Cerebellar nuclear complex (tissue), 1 donor: Measurements from ENCODE around the gene RBPJ.
"Not testable (repeated sequence)": the region's sequence is repeated elsewhere in the genome, so short reads cannot be mapped to it uniquely, and the experiment has no call there.

Experiments
- DNase-seq, 2 experiments: peaks; one replicate each; lab custom pipeline; 2025; lab: John Stamatoyannopoulos, UW

RBPJ gene

DNA sequence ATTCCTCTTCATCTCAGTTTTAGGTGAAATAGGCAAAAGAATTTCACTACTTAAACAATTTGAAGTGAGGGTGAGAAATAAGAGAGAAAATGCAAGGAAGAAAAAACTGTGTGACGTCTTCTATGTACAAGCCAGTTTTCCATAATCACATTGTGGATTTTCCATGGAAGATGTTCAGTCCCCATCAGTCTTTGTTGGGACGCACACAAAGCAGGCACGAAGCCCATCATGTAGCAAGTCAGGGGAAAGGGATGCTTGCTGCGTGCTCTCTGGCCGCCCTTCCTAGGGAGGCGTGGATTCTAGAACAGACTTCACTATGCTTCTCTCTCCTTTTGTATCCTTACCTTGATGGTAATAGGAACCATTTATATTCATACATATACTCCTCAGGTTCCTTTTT, 54.7 kb downstream of the RBPJ start:
- DNase-seq: no peak

DNA sequence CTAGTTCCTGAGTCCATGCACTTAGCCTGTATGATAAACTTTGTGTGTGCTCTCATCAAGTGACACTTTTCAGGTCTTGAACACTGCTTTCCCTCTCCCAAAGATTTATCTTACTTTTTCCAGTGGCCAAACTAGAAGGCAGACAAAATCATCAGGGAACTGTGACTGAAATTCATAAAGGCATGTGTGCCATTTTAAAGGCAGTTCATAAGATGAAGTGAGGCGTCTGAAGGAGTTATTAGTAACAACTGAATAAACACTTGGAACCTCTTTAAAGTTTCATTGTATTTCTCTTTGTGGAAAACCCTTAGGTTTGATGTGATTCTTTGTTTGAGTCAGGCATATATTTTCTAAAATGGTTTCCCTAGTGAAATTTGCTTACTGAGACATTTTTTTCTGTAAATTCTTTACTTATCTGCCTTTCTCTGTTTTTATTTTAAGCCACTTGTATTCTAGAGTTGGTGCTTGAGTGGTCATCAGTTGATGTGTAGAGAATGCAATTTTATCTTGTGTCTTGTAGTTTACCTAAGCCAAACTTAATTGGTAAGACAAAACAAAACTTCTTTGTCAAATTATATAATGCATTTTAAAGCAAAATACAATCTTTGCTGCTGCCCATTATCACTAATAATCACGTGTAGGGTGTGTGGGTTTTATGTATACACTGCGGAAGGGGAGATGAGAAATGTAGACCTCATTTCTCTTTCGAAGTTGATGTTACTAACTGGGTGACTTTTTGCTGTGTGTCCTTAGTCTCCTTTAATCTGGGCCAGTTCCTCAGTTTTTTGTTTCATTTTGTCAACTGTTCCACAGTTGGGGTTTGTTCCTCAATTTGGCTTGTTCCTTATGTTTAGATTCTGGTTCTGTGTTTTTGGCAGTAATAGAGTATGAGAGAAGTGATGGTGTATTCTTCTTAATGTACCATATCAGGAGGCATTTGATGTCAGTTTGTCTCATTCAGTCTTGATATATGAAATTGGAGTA, 56.8 kb downstream of the RBPJ start:
- no peak for DNase-seq

DNA sequence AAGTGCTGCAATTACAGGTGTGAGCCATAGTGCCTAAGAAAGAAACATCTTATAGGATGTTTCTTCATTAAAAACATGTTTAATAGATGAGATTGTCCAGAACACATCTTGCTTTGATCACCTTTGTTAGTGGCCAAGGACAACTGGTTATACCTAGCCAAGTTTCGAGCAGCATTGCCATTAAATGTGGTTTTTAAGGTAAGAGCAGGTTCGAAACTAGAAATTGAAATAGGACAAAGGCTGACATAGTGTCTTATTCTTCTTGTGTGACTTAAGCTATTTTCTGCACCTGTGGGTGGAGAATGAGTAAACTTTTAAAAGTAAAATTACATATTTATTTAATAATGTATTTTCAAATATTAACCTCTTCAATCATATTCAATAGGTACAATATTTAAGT, 59.0 kb downstream of the RBPJ start:
- DNase-seq: no peak

DNA sequence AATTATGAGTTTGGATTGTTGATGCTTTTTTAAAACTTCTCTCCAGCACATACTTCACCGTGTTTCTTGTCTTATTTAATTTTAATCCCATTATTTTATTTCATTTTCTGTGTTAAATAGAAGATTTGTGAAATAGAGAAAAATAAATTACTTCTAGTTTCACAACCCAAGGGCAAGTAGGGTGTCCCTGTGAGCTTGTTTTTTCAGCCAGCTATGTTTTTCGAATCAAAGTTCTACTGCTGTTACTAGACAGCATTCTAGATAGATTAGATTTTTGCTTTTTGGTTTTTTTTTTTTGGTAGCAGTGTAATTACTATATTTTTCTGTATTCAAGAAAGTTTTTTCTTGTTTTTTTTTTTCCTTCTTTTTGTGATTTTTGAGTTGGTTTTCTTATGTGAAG, 59.9 kb downstream of the RBPJ start:
- DNase-seq: no peak

DNA sequence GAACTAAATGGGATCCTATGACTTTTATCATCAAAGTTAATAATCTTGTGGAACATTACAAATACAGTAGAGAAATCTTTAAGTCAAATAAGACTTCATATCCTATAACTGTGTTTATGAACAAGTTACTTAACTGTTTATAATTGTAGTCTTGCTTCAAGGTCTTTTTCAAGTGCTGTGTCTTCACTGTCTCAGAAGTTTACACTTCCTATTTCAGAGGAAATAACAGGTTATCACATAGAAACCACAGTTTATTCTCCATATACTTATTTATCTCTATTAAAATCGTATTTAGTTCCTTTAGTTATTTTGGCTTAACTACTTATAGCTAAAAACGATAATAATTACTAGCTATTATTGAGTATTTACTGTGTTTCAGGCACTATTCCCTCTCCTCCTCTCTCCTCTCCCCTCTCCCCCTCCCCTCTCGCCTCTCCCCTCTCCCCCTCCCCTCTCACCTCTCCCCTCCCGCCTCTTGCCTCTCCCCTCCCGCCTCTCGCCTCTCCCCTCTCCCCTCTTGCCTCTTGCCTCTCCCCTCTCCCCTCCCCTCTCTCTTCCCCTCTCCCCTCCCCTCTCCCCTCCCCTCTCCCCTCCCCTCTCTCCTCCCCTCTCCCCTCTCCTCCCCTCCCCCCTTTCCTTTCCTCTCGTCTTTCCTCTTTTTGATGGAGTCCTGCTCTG, 63.7 kb downstream of the RBPJ start:
- no peak for DNase-seq

DNA sequence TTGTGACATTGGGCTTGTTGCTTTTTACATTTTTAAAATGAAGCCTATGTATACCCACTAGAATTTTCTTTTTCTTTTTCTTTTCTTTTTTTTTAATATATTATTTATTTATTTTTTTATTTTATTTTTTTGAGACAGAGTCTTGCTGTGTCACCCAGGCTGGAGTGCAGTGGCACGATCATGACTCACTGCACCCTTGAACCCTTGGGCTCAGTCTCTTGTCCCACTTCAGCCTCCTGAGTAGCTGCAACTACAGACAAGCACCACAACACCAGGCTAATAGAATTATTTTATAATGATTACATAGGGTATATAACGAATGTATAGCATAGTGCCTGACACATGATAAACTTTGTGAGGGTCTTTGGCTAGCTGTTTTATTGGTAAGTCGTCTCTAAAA, 64.9 kb downstream of the RBPJ start:
- no peak for DNase-seq

DNA sequence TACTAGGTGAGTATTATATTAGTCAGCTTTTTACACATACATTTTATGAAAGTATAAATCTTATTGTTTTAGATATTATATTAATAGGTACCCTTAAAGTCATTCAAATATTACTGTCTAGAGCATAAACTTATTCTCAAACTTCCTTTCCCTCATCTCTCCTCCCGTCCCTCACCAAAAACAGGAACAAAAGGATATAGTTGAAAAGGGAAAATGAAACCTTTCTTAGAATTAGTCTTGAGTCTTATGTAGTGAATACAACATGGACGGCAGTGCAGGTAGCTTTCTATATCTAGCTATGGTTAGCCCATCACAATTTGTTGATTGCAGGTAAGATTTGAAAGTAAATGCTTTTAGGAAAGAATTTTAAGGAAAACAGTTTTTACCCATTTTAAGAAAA, 65.6 kb downstream of the RBPJ start:
- DNase-seq: no peak

DNA sequence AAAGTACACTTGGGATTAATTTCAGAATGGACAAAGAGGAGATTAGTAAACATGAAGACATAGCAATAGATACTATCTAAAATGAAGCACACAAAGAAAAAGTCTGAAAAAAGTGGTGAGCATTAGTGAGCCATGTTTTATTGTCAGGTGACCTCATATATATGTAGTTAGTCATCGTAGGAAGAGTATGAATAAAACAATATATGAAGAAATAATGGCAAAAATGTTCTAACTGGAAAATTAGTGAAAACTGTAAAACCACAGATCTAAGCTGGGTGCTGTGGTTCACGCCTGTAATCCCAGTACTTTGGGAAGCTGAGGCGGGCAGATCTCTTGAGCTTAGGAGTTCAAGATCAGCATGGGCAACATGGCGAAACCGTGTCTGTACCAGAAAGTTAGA, 67.9 kb downstream of the RBPJ start:
- no peak for DNase-seq

DNA sequence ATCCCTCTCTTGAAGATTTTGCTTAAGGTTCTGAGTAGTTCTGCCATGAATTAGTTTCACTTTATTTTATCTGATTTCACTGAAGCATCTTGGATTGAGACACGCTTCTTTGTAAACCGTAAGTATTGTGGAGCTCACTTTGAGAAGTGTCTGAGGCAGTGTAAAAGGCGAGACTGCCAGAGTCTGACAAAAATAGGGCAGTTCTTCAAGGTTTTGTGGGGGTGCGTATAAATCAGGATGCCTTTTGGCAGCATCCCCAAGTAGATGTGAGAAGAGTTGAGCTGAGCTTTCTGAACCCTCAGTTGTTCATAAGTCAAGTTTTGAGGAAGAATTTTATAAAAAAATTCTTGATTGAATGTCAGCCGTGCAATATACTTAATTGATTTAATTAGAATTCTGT, 76.3 kb downstream of the RBPJ start:
- DNase-seq: no peak

DNA sequence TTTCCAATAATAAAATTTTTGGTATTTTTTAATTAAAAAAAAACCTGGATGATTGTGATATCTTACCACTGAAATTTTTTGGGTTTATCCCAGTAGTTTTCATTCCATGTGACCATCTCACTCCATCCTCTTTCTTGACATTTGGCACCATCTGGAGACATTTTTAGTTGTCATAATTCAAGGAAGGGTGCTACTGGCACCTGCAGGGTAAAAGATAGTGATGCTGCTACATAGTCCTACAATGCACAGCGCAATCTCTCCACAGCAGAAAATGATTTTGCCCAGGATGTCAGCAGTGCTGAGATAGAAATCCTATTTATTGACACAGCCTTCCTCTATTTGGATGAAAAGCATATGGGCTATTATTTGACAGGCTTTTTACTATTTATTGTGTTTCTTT, 79.3 kb downstream of the RBPJ start:
- DNase-seq: no peak

DNA sequence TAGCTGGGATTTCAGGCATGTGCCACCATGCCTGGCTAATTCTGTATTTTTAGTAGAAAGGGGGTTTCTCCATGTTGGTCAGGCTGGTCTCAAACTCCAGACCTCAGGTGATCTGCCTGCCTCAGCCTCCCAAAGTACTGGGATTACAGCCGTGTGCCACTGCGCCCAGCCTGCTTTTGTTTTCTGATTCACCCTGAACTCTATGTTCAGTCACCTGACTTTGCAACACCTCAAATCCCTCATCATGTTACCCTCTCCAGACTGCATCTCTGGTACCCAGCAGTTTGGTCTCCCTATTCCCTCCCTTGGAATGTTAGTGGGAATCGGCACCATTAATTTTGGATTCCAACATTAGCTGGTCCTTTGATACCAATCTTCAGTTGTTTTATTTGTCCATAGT, 81.2 kb downstream of the RBPJ start:
- not testable (repeated sequence) for DNase-seq

DNA sequence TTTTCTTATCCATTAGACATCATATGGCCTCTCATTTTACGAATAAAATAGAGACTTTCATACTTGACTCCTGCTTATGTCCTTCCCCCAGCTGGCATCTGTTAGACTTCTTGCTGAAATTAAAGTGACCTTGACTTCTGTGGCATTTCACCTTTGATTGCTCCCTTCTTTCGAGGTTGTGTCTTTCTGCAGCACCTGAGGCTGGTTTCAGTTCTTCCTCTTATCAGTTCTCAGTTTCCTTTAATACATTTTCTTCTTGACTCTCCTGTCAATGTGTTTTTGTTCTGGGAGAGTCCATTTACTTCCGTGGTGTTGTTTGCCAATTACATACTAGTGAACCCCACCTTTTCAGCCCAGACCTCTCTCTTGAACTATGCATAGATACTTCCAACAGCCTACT, 81.6 kb downstream of the RBPJ start:
- no peak for DNase-seq

DNA sequence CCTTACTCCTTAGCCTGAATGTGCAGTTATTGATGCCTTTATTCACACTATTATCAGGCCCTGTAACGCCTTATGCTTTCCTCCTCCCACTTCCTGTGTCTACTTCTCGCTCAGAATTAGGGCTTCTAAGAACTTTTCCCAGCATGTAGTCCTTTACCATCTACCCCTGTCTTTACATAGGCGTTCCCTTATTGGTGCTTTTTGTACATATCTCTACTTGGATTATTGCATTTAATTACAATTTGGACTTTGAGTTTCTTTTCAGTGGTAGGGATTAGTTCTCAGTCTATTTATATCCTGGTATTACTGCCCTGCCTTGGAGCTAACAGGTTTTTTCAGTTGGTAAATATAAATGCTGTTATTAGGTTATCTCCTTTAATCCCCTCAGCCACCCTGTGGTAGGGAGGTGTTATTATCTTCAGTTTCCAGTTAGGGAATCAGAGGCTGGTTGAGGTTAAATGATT, 84.0 kb downstream of the RBPJ start:
- DNase-seq: no peak

DNA sequence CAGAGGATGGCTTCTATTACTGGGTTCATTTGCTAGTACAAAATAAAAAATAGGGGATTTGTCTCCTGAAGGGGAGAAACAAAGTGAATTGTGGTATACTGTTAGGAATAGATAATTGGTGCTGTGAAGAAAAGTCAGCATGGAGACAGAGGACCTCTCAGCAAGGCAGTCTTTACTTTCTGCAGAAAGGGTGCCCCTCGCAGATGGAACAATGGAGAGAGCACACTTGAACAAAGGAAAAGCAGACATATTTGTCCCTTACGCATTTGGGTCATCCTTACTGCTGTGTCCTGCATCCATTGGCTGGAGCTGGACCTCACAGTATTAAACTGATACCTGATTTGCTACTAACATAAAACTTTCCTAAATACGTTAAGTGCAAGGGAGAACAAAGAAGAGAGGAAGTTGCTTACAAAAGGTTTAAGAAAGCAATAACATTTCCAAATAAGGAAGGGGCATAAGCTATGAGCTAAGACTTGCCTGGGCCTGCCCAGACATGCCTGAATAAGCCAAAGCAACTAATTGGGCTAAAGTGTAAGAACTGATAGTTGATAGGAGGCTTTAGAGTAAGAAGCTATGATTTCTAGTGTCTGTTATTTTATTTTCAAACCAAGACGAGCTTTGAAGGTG, 85.6 kb downstream of the RBPJ start:
- DNase-seq: no peak

DNA sequence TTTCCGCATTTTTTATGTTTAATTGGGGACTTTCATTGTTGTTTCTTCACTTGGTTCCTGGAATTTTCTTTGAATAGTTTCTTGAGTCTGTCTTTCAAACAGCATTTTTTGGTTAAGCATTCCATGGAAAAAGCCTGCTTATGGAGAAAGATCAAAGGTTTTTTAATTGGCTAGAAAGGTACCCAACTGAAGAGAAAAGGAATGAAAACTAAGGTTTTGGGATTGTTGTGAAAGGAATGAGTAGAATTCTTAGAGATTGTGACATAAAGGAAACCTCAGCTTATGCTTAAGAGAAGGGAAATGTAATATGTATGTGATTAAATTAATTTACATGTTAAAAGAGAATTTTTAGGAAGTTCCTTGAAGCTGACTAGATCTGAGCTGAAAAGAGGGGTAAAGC, 86.7 kb downstream of the RBPJ start:
- no peak for DNase-seq

DNA sequence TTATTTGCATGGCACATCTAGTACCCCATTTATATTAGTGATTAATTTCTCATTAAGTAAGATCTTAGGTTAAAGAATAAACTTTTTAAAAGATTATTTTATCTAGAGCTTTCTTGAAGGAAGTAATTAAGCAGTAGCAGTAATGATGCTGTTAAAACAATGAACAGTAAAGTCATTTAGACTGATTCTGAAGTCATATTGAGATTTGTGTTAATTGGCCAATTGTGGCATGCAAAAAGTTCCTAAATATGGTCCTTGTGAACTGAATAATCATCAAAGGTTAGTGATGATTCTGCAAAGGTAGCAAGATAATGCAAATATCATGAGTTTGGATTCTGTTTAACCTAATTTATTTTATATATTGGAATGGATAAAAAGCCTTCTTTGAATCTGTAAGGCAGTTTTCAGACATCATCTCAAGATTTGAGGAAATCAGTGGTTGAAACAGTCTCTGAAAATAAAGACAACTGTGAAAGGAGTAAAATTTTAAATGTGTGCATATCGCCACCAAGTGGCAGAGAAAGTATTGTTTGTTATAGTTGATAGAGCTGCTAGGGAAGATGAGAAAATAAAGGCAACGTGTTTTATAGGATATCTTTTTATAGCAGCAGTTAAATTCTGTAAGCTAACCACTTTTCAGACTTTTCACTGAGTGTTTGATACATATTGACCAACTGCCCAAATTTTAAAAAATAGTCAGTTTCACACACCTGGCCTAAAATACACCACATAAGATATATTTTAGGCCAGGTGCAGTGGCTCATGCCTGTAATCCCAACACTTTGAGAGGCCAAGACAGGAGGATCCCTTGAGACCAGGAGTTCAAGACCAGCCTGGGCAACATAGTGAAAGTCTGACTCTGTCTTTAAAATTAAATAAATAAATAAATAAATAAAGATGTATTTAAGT, 89.8 kb downstream of the RBPJ start:
- peak in 1 of 2 experiments; percentile 3 for DNase-seq

DNA sequence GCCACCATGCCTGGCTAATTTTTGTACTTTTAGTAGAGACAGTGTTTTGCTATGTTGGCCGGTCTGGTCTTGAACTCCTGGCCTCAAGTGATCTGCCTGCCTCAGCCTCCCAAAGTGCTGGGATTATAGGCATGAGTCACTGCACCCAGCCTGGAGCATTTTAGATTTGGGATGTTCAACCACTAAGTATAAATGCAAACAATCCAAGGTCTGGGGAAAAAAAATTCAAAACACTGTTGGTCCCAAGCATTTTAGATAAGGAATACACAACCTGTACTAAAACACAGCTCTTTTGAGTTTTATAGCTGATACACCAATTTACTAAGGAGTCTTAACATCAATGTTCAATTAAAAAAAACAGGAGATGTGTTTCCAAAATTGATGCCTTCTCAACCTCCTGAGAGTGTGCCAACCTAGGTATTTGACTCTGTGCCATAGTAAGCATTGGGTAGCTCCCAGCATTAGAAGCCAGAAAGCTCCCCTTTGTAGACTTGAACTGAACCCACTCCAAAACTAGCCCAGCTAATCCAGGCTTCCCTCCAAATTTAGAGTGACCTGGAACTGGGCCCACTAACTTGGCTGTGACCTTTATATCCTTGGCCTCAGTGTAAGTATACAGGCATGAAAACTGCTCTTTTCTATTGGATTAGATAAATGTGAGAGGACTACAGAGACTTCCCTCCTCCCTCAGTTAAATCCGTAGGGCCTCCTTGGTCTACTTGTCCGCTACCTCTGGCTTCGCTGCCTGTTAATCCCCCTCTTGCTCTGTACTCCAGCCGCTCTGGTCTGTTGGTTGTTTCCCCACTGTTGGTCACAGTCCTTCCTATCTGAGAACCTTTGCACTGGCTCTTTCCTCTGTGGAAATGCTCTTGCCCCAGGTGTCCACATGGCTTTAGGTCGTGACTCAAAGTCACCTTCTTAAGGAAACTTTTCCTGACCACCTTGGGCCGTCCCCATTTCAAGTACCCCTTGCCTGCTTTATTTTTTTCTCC, 91.9 kb downstream of the RBPJ start:
- DNase-seq: no peak

DNA sequence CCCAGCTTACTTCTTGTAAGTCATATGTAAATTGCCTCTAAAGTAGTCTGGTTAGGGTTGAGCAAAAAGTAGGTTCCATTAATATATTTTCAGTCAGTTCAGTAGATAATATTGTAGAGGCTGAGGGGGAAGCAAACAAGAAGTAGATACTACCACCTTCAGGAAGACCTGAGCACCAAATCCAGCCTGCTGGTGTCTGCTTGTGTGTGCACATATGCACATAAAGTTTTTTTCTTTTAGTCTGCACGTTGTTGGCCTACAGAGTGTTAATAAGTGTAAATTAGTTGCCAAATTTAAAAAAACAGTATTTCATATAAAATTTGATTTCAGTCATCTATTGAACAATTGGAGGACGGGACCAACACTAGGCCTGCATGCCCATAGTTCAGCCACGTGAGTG, 92.8 kb downstream of the RBPJ start:
- DNase-seq: no peak

DNA sequence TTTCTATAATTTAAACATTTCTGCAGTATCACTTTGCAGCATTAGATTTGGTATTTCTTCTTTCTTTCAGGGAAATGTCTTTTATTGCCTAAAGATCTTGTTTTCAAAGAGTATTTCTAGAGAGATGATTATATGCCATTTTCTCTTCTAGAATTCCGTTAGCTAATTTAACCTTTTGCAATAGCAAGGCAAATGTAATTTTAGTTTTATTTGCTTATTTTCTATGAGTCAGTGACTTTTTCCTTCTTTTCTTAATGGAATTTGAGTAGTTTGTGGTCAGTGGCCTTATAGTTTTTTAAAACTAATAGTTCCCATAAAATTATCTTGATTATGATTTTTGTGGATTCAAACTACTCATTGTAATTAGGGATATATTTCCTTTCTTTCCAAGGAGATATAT, 97.3 kb downstream of the RBPJ start:
- no peak for DNase-seq

DNA sequence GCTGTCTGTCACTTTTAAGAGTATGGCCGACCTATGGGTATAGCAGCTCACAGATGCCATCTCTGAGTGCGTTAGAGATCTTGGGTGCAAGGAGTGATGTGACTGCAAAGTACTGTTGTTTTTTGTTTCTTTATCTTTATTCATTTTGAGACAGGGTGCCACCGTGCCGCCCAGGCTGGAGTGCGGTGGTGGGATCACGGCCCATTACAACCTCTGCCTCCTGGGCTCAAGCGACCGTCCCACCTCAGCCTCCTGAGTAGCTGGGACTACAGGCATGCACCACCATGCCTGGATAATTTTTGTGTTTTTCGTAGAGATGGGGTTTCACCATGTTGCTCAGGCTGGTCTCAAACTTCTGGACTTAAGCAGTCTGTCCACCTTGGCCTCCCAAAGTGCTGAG, 98.0 kb downstream of the RBPJ start:
- no peak for DNase-seq

DNA sequence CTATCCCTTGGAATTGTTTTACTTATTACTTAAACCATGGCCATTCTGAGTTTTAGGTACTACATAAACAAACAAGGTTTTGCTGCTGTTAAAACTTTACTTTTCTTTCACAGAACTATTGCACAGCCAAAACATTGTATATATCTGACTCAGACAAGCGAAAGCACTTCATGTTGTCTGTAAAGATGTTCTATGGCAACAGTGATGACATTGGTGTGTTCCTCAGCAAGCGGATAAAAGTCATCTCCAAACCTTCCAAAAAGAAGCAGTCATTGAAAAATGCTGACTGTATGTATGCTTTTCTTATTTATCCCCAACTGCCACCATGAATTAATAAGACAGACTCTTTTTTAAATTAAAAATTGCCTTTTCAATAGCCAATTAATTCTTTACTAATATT, 99.6 kb downstream of the RBPJ start:
- DNase-seq: no peak
